Tibial artery (tissue), 4 donors: ENCODE measurements around the gene SLC25A39.

Source experiments
- DNase-seq, 2 donors: peaks; one replicate each; pipeline ENCODE4 v3.0.0-alpha.2; 2019
- H3K27ac ChIP-seq, 2 donors: fragments of 200-600 bp; sonication (generic) in 1 of 2; 1 replicate in 1 of 2; 2 replicates in 1 of 2; pipeline ENCODE4 v1.5.1; 2018 to 2019; ENCODE audit warnings: mild to moderate bottlenecking in 1 of 2
- H3K27me3 ChIP-seq, 2 donors: fragments of 200-600 bp; sonication (generic) in 1 of 2; one replicate each; pipeline versions ENCODE4 v1.5.1 to v1.6.0; 2016 to 2019
- H3K36me3 ChIP-seq, 3 donors: fragments of 200-600 bp; sonication (generic) in 2 of 3; one replicate each; pipeline ENCODE4 v1.5.1; 2016 to 2019; ENCODE audit warnings: mild to moderate bottlenecking in 2 of 3
- H3K4me1 ChIP-seq, 4 donors: fragments of 200-600 bp; sonication (generic) in 2 of 4; 1 replicate in 3 of 4; 2 replicates in 1 of 4; pipeline ENCODE4 v1.5.1; 2016 to 2019
- H3K4me3 ChIP-seq, 2 donors: fragments of 200-600 bp; sonication (generic) in 1 of 2; 1 replicate in 1 of 2; 2 replicates in 1 of 2; pipeline ENCODE4 v1.5.1; 2018 to 2019; ENCODE audit warnings: mild to moderate bottlenecking in 2 of 2
- H3K9me3 ChIP-seq, 3 donors: fragments of 200-600 bp; sonication (generic) in 1 of 3; one replicate each; pipeline ENCODE4 v1.5.1; 2016 to 2019
- CTCF ChIP-seq, 2 experiments: fragments of 200-600 bp in 1 of 2; fragments of 450-650 bp in 1 of 2; IDR thresholded peaks; one replicate each; pipeline ENCODE4 v1.5.1; 2017 to 2019; ENCODE audit warnings: antibody characterized with exemption in 2 of 2, mild to moderate bottlenecking in 1 of 2, moderate library complexity in 1 of 2
- intact Hi-C: fragments of 100-400 bp; cut with DNase I; formaldehyde crosslinking; loops from one replicate; pipeline ENCODE4 v1.15.0; 2023; ENCODE audit warnings: low total_unique reads

The SLC25A39 gene

GRCh38 chr17:44355642-44356099 lies 31.0 kb upstream of the SLC25A39 start:
- Histone ChIP-seq H3K27me3 (peaks cover 0 to 4% of the 10 kb centered on the region in 2 donors), H3K36me3 (peaks cover 15 to 27% (median 25%) of the 10 kb centered on the region in 3 donors), H3K9me3 (no peaks in the 10 kb centered on the region), H3K4me3 (no peak overlapping the region), H3K4me1 (peaks cover 0 to 5% (median 4%) of the 10 kb centered on the region in 4 donors), H3K27ac (no peak overlapping the region)
- no peak for TF ChIP-seq CTCF (IDR thresholded peaks at IDR 0.05)
- intact Hi-C loops = no loop called here
- DNase-seq = no peak

GRCh38 chr17:44354582-44355561 lies 30.2 kb upstream of the SLC25A39 start:
- DNase-seq = no peak
- Histone ChIP-seq H3K4me3 (no peak overlapping the region), H3K27me3 (peaks cover 0 to 3% of the 10 kb centered on the region in 2 donors), H3K9me3 (no peaks in the 10 kb centered on the region), H3K4me1 (peaks cover 0 to 5% (median 4%) of the 10 kb centered on the region in 4 donors), H3K27ac (no peak overlapping the region), H3K36me3 (peaks cover 21 to 35% (median 33%) of the 10 kb centered on the region in 3 donors)
- peak in 1 of 2 experiments; percentile 18 for TF ChIP-seq CTCF (IDR thresholded peaks at IDR 0.05)
- intact Hi-C loops = no loop called here

GRCh38 chr17:44353672-44354331 lies 29.2 kb upstream of the SLC25A39 start:
- TF ChIP-seq CTCF (IDR thresholded peaks at IDR 0.05) = no peak
- no peaks in the 10 kb centered on the region for H3K9me3 ChIP-seq
- H3K36me3 ChIP-seq = peaks cover 21 to 46% (median 39%) of the 10 kb centered on the region in 3 donors
- H3K27me3 ChIP-seq = peaks cover 0 to 3% of the 10 kb centered on the region in 2 donors
- intact Hi-C loops = no loop called here
- H3K4me1 ChIP-seq = peaks cover 0 to 5% (median 4%) of the 10 kb centered on the region in 4 donors
- no peak overlapping the region for H3K27ac ChIP-seq
- DNase-seq = no peak
- peak overlapping the region; percentile 37 to 50 for H3K4me3 ChIP-seq

- Histone ChIP-seq H3K4me3 (peak overlapping the region; percentile 37 to 50), H3K9me3 (no peaks in the 10 kb centered on the region), H3K36me3 (peaks cover 21 to 50% (median 39%) of the 10 kb centered on the region in 3 donors), H3K4me1 (peaks cover 0 to 5% (median 4%) of the 10 kb centered on the region in 4 donors), H3K27me3 (peaks cover 0 to 3% of the 10 kb centered on the region in 2 donors), H3K27ac (no peak overlapping the region)
- intact Hi-C loops = no loop called here
- no peak for TF ChIP-seq CTCF (IDR thresholded peaks at IDR 0.05)
- no peak for DNase-seq
Observed at GRCh38 chr17:44352828-44353671, 28.4 kb upstream of the SLC25A39 start.
